Neural progenitor cell (in vitro differentiated cells): ENCODE measurements around the gene DCP1A.

ENCODE experiments used
- CTCF ChIP-seq: fragments of 200-600 bp; sonication (generic); IDR thresholded peaks from 2 replicates; pipeline ENCODE4 v1.5.1; 2017; ENCODE audit warnings: antibody characterized with exemption, mild to moderate bottlenecking
- EZH2 ChIP-seq: fragments of 200-600 bp; sonication (generic); IDR thresholded peaks from 2 replicates; pipeline ENCODE4 v1.6.1; 2017; ENCODE audit warnings: antibody characterized with exemption, mild to moderate bottlenecking, moderate library complexity

- no peak for TF ChIP-seq CTCF
- no peak for TF ChIP-seq EZH2
Observed at GRCh38 chr3:53295410-53295809, 51.9 kb downstream of the DCP1A start.
